ENCODE data around the gene SREBF2.
A peak's percentile ranks its signal among the peaks of the same experiment; 100 is the strongest.
"Not testable (repeated sequence)": the region's sequence is repeated elsewhere in the genome, so short reads cannot be mapped to it uniquely, and the experiment has no call there.

The SREBF2 gene

DNA sequence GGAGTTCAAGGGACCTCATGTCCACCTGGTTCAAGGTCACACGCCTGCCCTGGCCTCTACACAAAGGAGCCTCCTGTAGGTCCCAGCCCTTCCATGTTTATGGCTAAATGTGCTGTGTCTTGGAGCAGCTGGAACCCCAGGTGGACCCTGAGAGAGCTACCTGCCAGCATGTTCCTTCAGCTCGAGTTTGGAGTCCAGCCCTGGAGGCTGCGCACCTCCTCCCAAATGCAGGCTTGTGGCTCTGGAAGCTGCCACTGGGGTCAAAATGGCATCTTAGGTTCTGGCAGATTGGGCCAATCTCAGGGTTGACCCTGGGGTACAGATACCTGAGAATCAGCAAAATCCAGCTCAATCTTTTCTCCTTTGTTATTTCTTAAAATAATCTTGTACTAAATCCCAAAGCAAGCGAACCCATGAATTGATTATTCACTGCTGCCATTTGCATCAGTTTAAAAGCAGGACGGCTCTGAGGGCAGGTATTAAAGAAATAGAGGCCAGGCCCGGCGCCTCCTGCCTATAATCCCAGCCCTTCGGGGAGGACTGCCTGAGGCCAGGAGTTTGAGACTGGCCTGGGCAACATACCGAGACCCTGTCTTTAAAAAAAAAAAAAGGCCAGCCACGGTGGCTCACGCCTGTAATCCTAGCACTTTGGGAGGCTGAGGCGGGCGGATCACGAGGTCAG, 90.8 kb downstream of the SREBF2 start:
- DNase-seq = no peak

DNA sequence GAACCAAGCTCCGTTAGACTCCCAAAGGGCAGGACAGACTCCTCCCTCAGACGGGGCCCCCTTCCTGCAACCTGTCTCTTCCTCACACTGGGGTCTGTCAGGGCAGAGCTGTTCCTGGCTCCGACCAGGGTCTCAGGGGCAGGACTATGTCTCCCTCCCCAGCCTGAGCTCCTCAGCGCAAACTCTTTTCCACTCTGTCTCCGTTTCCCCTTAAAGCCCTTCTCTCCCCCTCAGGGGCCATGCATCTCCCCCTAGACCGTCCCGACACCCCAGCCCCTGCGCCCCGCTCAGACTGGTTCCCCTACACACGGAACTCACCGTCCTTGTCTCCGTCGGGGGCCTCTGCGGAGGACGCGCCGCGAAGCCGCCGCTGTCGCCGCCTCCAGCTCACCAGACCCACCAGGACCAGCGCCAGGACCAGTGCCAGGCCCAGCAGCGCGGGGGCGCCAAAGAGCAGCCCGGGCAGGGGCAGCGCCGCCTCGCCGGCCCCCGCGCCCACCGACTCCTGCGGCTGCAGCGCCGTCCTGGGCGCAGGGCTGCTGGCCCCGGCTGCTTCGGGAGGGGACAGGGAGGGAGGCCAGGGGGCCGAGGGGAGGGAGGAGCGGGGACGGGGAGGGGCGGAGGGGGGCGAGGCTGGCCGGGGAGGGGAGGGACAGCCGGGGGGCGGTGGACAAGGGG, 93.0 kb downstream of the SREBF2 start:
- DNase-seq = peak; percentile 80

DNA sequence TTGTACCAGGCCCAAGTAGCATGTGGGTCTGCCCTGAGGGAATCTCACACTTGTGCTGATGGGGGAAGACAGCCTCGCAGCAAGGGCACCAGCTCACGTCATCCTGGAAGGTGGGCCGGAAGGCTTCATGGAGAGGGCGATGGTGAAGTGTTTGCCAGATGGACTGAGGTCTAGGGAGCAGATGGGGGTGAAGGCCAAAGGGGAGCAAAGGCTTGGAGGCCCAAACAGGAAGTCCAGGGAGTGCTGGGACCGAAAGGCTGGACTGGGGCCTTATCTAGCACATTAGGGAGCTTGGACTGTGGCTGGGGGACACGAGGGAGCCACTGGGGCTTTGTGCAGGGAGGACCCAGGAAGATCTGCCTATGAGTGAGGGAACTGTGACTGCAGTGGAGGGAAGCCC, 94.9 kb downstream of the SREBF2 start:
- no peak for DNase-seq

DNA sequence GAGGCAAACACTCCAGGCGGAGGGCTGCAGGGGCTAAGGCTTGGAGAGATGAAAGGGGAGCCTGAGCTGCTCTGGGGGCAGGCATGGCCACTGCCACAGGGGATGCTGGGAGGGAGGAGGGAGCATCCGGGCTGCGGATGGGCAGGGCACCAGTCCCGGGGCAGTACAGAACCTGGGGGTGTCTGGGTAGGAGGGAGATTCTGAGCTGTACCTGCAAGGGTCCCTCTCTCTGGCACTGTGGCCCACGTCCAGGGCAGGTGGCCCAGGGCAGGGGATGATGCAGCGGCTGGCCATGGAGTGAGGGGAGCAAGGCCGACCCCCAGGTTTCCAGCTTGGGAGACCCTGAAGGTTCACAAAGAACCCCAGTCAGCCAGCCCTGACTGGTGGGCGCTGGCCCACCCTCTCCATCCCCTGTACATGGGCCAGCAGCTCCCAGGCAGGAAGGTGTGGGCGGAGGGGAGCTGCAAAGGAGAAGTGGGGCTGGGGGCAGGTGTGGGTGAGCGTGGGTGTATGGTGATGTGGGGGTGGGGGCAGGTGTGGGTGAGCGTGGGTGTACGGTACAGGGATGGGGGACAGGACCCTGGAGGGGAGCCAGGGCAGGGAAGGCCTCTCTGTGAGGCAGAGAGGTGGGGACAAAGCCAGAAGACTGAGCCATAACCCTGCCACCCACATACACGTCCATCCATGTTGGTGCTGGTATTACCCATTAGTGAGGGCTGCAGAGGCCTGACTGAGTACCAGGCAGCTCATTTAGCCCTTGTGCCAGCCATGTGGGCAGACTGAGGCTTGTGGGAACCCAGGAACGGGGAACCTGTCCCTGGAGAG, 95.9 kb downstream of the SREBF2 start:
- no peak for DNase-seq

DNA sequence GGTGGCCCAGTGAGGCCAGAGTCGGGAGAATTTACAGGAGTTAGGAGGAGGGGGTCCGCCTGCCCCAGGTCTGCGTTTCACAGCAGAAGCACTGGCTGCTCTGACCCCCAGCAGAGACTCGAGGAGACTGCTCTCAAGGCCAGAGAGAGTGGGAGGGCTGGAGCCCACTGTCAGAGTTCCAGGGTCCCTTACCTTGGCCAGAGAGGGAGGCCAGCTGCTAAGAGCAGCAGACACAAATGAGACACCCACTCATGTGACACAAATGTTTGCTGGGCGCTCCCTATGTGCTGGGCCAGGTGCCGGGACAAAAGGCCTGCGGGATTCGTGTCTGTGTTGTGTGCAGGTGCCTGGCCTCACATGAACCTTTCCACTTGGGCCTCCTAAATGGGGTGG, 96.5 kb downstream of the SREBF2 start:
- DNase-seq = no peak

DNA sequence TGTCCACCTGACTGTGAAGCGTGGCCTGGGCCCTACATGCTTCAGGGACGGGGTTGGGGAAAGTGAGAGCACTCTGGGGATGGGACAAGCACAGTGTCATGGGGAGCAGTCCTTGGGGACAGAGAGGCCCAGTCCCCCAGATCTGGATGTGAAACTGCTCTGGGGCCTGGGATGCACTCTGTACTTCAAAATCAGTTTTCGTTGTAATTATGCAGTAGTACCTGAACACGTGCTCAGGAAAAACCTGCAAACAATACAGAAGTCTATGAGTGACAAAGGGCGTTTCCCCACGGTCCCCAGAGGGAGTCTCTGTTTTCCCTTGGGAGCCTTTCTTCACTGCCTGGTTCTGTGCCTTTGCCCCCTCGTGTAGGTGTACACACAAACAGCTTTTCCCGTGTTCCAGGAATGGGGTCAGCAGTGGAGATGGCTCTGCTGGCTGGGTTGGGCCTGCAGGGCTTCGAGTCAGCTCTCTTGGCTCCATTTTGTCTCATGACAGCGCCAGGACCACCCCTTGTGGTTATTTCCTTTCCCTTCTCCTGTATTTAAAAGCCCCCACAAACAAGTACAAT, 98.9 kb downstream of the SREBF2 start:
- DNase-seq = no peak

DNA sequence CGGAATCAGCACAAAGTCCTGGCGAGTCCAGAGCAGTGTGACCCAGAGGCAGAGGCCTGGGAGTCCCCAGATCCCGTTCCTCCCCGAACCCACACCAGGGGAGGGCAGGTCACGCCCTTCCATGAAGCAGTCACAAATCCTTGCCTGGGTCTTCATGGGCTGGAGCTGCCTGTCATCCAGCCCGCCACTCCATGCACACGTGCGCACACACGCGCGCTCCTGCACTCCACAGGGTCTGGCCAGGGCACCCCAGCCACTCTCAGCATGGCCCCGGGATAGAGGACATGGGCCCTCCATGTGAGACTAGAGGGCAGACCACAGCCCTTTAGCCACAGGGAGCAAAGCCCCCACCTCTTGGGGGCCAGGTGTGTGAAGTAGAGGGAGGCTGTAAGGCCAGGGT, 99.4 kb downstream of the SREBF2 start:
- no peak for DNase-seq

DNA sequence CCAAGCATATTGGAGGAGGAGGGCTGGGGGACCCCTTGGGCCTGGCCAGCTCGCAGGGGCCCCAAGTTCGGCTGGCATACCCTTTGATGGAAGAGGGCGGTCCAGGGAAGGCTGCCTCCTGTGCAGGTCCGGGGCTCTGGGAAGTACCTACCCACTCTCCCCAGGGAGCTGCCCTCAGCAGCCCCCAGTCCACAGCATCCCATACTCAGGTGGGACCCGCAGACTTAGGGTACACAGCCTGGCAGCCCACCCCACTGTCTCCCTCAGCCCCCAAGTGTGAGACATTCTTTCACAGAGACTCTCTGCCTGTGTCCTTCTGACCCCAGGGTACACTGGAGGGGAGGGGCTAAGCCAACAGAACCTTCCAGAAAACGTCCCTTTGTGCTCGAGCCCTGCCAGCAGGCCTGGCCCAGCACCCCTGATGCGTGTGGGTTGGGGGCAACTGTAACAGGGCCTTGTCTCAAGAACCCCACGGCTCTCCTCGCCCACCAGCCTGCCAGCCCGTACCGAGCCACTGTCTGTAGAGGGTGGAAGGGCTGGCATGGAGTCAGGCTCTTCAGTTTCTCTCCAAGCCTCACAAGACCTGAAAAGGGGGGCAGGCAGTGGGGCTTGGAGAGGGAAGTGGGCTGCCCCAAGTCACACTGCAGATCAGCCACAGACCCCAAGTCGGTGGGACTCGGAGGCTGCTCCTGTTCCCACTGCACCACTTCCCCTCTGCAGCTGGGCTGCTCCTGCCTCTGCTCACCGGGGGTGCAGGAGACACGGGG, 100.7 kb downstream of the SREBF2 start:
- no peak for DNase-seq

DNA sequence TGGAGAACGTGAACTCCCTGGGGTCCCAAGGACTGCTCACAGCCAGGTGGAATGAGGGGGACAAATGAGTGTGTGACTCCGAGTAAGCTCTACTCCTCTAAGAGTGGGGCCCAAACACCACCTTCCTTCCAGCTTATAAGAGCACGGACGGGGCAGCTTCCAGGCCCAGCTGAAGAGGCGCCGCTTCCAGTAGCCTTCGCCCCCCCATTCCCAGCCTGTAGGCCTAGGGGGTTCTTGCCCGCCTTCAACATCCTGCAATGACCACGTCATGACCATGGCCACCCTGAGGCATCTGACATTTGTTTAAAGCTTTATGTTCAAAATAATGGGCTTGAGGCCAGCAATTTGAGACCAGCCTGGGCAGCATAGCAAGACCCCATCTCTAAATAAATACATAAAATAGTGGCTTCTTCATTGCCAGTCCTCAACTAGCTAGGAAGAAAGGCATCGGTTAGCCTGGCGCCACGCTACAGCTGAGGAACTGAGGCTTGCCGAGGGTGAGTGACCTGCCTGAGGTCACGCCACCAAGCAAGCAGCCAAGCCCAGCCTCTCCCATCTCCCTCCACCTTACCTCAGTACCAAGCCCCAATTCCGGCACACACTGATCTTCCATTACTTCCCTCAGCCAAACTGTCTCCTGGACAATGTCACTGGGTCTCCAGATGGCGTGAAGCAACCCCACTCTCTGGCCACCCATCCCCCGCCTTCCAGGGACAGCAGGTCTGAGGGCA, 101.5 kb downstream of the SREBF2 start:
- DNase-seq = no peak

DNA sequence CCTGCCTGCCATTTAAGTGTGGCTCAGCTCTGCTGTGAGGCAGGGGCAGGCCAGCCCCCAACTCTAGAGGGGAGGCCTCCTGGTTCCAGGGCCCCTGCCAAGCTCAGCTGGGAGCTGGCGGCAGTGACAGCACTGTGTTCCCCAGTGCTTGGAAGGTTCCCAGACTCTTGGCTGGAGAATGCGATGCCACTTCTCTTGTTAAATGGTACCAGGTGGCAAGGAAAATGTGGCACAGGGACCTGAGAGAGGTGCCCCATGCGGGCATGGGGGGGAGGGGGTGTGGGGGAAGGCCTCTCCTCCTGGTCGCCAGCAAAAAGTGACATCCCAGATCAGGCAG, 102.1 kb downstream of the SREBF2 start:
- DNase-seq = no peak

DNA sequence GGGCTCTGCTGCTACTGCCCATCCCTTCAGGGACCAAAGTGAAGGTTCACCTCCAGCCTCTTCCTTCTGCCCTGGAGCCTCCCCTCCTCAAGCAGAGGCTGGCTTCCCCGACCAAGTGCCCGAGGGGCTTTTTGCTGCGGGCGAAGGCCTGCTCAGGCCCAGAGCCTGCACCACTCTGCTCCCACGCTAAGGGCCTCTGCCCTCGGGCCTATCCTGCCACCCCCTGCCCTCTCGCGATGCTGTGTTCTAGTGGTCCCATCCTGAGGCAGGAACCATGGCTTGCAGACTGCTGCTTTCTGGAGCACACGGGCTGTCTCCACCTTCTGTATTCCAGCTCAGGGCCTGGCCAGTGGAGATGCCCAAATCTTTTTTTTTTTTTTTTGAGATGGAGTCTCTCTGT, 102.6 kb downstream of the SREBF2 start:
- DNase-seq = no peak

DNA sequence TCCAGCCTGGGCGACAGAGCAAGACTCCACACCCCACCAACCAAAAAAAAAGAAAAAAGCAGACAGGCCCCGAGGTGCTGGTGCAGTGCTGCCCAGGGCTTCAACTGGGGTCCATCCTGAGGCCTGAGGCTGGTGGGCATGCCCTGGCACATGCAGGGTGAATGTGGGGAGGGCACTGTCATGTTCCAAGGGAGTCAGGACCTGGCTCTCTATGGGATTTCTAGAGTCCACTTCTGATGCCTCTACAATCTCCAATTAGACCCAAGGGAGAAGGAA, 103.9 kb downstream of the SREBF2 start:
- DNase-seq = no peak

DNA sequence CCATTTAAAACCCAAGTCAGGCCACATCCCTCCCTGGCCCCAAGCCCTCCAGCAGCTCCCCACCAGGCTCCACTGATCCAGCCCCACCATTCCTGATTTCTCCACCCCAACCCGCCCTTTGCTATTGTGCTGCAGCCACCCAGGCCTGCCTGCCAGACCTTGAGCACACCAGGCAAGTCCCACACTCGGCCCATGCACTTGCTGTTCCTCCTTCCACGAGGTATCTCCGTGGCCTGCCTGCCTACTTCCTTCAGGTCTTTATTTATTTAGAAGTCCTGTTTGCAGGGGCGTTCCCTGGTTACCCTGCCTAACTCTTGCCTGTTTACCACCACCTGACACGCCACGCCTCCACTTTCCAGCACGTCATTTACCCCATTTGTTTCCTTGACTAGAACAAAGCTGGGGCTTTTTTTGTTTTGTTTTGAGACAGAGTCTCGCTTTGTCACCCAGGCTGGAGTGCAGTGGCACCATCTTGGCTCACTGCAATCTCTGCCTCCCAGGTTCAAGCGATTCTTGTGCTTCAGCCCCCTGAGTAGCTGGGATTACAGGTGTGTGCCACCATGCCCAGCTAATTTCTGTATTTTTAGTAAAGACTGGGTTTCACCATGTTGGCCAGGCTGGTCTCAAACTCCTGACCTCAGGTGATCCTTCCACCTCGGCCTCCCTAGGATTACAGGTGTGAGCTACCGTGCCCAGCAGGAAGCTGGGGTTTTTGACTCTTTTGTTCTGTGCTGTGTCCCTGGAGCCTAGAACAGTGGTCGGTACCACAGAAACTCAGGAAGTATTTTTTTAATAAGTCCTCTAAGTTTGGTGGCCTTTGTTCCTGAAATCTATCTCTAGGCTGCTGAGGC, 107.3 kb downstream of the SREBF2 start:
- DNase-seq = peak; percentile 96

DNA sequence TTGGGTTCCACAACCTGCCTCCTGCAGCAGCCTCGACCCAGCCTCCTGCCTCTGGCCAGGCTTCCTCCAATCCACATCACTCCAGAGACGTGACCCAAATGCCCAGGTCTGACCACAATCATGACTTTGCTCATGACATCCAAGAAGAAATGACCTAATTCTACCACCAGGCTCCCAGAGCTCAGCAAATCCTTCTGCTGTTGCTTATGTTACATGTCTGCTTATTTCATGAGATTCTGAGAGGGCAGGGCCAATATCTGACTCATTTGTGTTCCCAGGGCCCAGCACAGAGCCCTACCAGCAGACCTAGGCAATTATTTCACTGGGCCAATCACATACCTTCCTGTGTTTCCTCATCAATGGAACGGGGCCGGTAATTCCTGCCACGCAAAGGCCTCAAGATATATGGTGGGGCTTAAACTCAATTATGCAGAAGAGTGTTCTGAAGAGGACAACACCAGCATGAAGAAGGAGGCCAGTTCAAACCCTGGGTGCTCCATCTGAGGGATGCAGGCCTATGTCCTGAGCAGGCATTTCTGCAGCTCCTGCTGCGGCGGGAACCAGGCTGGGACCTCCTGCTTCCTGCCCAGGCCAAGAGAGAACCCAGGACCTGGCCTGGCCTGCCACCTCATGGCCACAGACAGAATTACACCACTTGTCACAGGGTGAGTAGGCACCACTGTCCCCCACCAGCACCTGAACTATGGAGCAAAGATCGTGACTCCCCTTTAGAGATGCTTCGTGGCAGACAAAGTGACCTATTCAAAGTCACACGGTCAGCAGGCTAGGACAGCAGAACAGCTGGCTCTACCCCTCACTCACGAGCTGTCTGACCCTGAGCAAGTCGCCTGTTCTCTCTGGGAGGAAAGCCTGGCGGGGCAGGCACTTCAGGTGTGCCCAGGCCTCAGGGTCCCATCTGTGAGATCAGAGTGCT, 108.2 kb downstream of the SREBF2 start:
- DNase-seq = peak; percentile 90

DNA sequence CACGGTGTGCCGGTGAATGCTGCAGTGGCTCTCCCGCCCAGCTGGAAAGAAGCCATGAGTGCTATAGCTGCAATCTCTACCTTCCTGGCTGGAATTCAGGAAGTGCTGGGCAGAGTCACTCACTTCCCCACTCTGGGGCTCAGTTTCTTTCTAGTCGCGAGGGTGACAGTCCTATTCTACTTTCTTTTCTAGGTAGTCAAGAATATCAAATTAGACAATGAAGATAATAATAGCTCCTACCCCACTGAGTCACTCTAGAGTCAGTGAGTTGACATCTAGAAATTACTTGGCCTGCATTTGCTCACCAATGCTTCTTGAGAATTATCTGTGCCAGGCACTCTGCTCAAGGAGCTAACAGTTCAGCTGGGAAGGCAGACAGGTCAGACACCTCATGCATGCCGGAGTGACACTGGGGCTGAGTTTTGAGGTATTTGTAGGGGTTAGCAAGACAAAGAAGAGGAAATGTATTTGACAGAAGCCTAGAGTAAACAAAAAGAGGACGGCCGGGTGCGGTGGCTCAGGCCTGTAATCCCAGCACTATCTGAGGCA, 110.8 kb downstream of the SREBF2 start:
- DNase-seq = no peak

DNA sequence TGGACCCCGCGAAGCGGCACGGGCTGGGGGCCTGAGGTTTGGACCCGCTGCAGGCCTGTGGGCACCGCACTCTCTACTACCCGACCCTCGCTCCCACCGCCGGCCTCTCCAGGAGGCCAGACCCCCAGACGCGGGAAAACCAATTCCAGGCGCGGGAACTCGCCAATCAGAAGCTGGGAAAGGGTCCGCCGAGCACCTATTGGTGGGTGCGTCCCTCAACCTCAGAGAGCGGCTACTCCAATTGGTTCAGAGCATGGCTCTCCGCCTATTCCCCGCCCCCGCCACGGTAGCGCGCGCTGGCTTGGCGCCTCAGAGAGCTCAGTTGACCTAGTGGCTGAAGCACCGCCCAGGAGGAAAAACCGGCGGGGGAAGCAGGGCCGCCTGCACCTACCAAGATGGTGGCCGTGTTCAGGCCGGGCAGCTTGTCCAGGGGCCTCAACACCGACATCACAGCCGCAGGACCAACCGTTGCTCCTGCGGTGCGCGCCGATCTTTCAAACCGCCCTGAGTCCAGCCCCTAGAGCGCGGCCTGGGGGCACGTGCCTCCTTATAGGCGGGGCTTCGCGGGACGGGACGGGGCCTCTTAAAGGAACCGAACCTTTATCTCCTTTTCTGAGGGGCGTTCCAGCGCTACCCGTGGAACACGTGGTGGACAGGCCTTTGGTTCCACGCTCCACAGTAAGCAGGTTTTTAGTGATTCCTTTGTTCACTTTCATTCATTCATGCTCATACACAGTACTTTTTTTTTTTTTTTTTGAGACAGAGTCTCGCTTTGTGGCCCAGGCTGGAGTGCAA, 113.9 kb downstream of the SREBF2 start, which contains the start of gene CENPM:
Gene CENPM (minus strand): TSS at position 524 of the 795 bp plus-strand sequence. CDS start 76 bp downstream, at position 448.
- DNase-seq = peak; percentile 98

DNA sequence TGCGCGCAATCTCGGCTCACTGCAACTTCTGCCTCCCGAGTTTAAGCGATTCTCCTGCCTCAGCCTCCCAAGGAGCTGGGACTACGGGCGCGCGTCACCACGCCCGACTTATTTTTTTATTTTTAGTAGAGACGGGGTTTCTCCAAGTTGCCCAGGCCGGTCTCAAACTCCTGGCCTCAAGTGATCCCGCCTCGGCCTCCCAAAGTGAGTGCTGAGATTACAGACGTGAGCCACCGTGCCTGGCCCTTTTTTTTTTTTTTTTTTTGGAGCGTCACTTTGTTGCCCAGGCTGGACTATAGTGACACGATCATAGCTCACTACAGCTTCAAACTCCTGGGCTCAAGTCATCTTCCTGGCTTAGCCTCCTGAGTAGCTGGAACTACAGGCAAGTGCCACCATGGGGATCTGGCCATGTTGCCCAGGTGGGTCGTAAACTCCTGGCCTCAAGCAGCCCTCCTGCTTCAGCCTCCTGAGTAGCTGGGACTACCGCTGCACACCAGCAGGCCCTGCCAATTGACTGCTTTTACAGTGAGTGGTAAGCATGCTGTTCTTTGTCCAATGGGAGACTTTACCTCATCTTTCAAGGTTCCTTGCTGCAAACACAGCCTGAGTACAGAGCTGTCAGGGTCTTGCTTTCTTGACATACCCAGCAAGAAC, 114.6 kb downstream of the SREBF2 start:
- DNase-seq = no peak

DNA sequence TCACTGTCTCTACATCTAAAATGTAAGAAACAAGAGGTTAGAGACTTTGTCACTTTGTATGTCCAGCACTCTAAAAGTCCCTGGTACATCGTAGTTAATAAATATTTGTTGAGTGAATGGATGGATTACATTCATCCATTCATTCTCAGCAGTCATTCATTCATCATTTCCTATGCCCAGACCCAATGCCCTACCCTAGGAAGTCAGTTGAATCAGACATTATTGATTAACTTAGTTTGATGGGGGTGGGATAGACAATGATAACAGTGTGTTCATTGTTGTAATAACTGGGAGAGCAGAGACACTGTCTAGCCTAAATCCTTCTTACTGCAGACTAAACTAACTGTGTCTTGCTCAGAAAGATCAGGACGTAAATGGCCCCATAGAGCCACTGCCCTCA, 115.2 kb downstream of the SREBF2 start:
- DNase-seq = no peak

DNA sequence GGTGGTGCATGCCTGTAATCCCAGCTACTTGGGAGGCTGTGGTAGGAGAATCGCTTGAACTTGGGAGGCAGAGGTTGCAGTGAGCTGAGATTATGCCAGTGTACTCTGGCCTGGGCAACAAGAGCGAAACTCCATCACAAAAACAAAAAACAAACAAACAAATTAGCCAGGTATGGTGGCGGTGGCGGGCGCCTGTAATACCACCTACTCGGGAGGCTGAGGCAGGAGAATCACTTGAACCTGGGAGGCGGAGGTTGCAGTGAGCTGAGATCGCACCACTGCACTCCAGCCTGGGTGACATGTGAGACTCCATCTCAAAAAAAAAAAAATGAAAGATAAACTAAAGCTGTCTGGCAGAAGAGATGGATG, 116.0 kb downstream of the SREBF2 start:
- DNase-seq = not testable (repeated sequence)

Data from activated CD4-positive, alpha-beta T cell treated with anti-CD3 and anti-CD28 coated beads, Interleukin-2, Interleukin-6, amounts not matched to agents 100 ng/mL and 50 ng/mL, durations not matched to agents 16 hours and 8 hours (primary cell).